GM12865 (cell line): ENCODE measurements around the gene IQCE.

ENCODE experiments used
- DNase-seq: peaks from one replicate; pipeline ENCODE4 v3.0.0; 2010; ENCODE audit warnings: low read depth
- H3K4me3 ChIP-seq: 2 replicates; pipeline ENCODE4 v1.5.1; 2011; ENCODE audit warnings: mild to moderate bottlenecking, low read depth, low read length, control low read depth
- CTCF ChIP-seq: IDR thresholded peaks from 2 replicates; pipeline ENCODE4 v1.5.1; 2011; ENCODE audit warnings: low read length, control low read depth, low read depth, inconsistent platforms; ENCODE audit not compliant: insufficient read depth; ENCODE audit errors: missing control alignments

The IQCE gene

GRCh38 chr7:2657208-2657607, 98.4 kb downstream of the IQCE start:
- DNase-seq: no peak

GRCh38 chr7:2657920-2658671, 99.3 kb downstream of the IQCE start:
- DNase-seq: no peak
- no peak overlapping the region for H3K4me3 ChIP-seq
- TF ChIP-seq CTCF: no peak

More at GRCh38 chr7:2657208-2657607, 98.4 kb downstream of the IQCE start:
- no peak overlapping the region for H3K4me3 ChIP-seq
- no peak for TF ChIP-seq CTCF

- no peak for DNase-seq
- TF ChIP-seq CTCF: no peak
- no peak overlapping the region for H3K4me3 ChIP-seq
Observed at GRCh38 chr7:2658941-2659340, 100.2 kb downstream of the IQCE start.

- no peak for TF ChIP-seq CTCF
- no peak for DNase-seq
- no peak overlapping the region for H3K4me3 ChIP-seq
Observed at GRCh38 chr7:2659556-2660358, 101.0 kb downstream of the IQCE start.

GRCh38 chr7:2660359-2661095, 101.7 kb downstream of the IQCE start:
- H3K4me3 ChIP-seq: no peak overlapping the region
- no peak for DNase-seq
- no peak for TF ChIP-seq CTCF

- H3K4me3 ChIP-seq: no peak overlapping the region
- TF ChIP-seq CTCF: no peak
- no peak for DNase-seq
Observed at GRCh38 chr7:2661096-2661449, 102.3 kb downstream of the IQCE start.
